Upper lobe of left lung (tissue), 6 donors: ENCODE measurements around the gene TSC22D1. TPM values are rescaled to one million over a fixed set of nuclear protein-coding genes. Genes with fewer than 3 reads are reported as not detected.

Experiments used
- ATAC-seq, 2 donors: fragments of 200-7000 bp; cut with Tn5 transposase; one replicate each; pipeline ENCODE4 v1.9.1; 2022; ENCODE audit warnings: mild to moderate bottlenecking in 2 of 2, moderate library complexity in 2 of 2; ENCODE audit not compliant: low FRiP score in 2 of 2
- DNase-seq, 2 donors: peaks; one replicate each; pipeline ENCODE4 v3.0.0-alpha.2; 2019 to 2020
- H3K27ac ChIP-seq, 4 donors: fragments of 200-600 bp; sonication (generic); one replicate each; pipeline ENCODE4 v1.5.1; 2016 to 2019
- H3K27me3 ChIP-seq, 4 donors: fragments of 200-600 bp; sonication (generic); one replicate each; pipeline ENCODE4 v1.5.1; 2017 to 2019
- H3K36me3 ChIP-seq, 4 donors: fragments of 200-600 bp; sonication (generic); one replicate each; pipeline ENCODE4 v1.5.1; 2016 to 2019
- H3K4me1 ChIP-seq, 4 donors: fragments of 200-600 bp; sonication (generic); one replicate each; pipeline ENCODE4 v1.5.1; 2018 to 2019
- H3K4me3 ChIP-seq, 4 donors: fragments of 200-600 bp; sonication (generic); one replicate each; pipeline ENCODE4 v1.5.1; 2017 to 2019; ENCODE audit warnings: mild to moderate bottlenecking in 2 of 4, moderate library complexity in 1 of 4
- H3K9me3 ChIP-seq, 4 donors: fragments of 200-600 bp; sonication (generic); one replicate each; pipeline ENCODE4 v1.5.1; 2018 to 2019
- EP300 ChIP-seq, 4 donors: sonication (generic); formaldehyde crosslinking; IDR thresholded peaks; one replicate each; pipeline ENCODE4 v1.5.1; 2017; ENCODE audit warnings: antibody characterized with exemption in 4 of 4, control low read depth in 2 of 4
- POLR2A ChIP-seq, 4 donors: fragments of 450-650 bp; IDR thresholded peaks; one replicate each; pipeline ENCODE4 v1.5.1; 2016 to 2017; ENCODE audit warnings: antibody characterized with exemption in 4 of 4, mild to moderate bottlenecking in 2 of 4
- POLR2AphosphoS5 ChIP-seq, 2 donors: sonication (generic); formaldehyde crosslinking; IDR thresholded peaks; one replicate each; pipeline ENCODE4 v1.5.1; 2017; ENCODE audit warnings: antibody characterized with exemption in 2 of 2
- WGBS, 2 donors: methylation state at CpG; one replicate each; pipeline ENCODE4 v1.1.5; 2017 to 2018; 5-methylcytosine and 5-hydroxymethylcytosine counted together
- total RNA-seq, 6 donors: library from RNA; depleted of rRNA in 4 of 6; stranded (reverse); fragments of >200 nt in 4 of 6; gene quantifications; one replicate each; pipeline versions ENCODE4 v1.1.0 to v1.2.1, GENCODE V29; 2016 to 2021
- TF ChIP-seq, protein P1 (sequence below), 6 experiments: fragments of 450-650 bp in 4 of 6; fragments of 200-600 bp in 2 of 6; sonication (generic) in 2 of 6; IDR thresholded peaks; one replicate each; pipeline ENCODE4 v1.5.1; 2016 to 2019; ENCODE audit warnings: antibody characterized with exemption in 6 of 6
- donor health status: DM: no; HTN: no; CAD: no; lungs with moderate emphysema.
- donor health status: DM: no; HTN: yes; CAD: no; lungs with severe emphysema.

Gene TSC22D1
- total RNA-seq, 6 donors from 2014 or later, result 66.0 to 158 (median 115) TPM

DNA sequence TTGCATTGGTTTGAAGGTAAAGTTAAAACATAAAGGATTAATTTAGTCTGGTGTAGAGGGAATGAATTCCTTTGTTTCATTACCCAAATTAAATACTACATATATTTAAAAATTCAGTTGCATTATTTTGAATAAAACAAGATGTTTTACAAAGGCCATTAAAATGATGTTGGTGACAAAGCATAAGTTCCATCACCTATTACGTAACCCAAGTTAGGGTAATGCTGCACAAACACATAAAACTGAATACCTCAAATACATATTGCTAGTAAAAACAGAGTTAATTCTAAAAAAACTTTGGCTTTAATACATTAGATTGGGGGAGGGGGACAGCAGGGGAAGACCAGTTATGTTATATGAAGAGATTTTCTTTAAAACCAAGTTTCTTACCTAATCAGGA lies 122.2 kb downstream of the TSC22D1 start:
- peaks cover 0 to 8% (median 3%) of the 10 kb centered on the region in 4 donors for H3K4me1 ChIP-seq
- H3K9me3 ChIP-seq, result no peaks in the 10 kb centered on the region
- no peak for TF ChIP-seq EP300 (IDR thresholded peaks at IDR 0.05)
- TF ChIP-seq, protein P1, sequence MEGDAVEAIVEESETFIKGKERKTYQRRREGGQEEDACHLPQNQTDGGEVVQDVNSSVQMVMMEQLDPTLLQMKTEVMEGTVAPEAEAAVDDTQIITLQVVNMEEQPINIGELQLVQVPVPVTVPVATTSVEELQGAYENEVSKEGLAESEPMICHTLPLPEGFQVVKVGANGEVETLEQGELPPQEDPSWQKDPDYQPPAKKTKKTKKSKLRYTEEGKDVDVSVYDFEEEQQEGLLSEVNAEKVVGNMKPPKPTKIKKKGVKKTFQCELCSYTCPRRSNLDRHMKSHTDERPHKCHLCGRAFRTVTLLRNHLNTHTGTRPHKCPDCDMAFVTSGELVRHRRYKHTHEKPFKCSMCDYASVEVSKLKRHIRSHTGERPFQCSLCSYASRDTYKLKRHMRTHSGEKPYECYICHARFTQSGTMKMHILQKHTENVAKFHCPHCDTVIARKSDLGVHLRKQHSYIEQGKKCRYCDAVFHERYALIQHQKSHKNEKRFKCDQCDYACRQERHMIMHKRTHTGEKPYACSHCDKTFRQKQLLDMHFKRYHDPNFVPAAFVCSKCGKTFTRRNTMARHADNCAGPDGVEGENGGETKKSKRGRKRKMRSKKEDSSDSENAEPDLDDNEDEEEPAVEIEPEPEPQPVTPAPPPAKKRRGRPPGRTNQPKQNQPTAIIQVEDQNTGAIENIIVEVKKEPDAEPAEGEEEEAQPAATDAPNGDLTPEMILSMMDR (IDR thresholded peaks at IDR 0.05), result no peak
- no peak for TF ChIP-seq POLR2A (IDR thresholded peaks at IDR 0.05)
- no peak for TF ChIP-seq POLR2AphosphoS5 (IDR thresholded peaks at IDR 0.05)
- no peaks in the 10 kb centered on the region for H3K36me3 ChIP-seq
- no peaks in the 10 kb centered on the region for H3K27me3 ChIP-seq
- H3K27ac ChIP-seq, result no peak overlapping the region
- DNase-seq (no peak), ATAC-seq (no peak)
- H3K4me3 ChIP-seq, result no peak overlapping the region
- WGBS, 2 donors, result 100% methylated on average over 1 of the region's 1 CpG

DNA sequence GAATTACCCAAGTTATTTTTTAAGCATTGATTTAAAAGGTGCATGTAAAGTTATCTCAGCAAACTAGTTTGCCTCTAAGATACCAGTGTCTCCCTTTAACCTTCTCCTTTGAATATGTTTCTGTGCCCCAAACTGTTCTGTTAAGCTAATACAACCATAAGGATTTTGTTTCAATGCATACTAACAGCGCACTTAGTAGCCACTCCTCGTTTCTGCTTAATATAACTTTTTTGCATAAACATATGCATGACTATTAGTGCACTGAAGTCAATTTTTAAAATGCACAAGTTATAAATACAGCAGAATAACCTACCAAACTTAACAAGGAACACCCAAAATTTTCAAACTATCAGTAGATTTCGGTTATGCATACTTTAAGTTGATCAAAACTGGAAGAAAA lies 123.1 kb downstream of the TSC22D1 start:
- Histone ChIP-seq H3K4me3 (no peak overlapping the region), H3K4me1 (peaks cover 0 to 4% (median under 1%) of the 10 kb centered on the region in 4 donors), H3K9me3 (no peaks in the 10 kb centered on the region), H3K27ac (no peak overlapping the region), H3K27me3 (no peaks in the 10 kb centered on the region), H3K36me3 (no peaks in the 10 kb centered on the region)
- ATAC-seq (no peak), DNase-seq (no peak)
- TF ChIP-seq POLR2AphosphoS5 (IDR thresholded peaks at IDR 0.05) (no peak), EP300 (IDR thresholded peaks at IDR 0.05) (no peak), POLR2A (IDR thresholded peaks at IDR 0.05) (no peak)
- TF ChIP-seq, protein P1 (IDR thresholded peaks at IDR 0.05), result no peak
- WGBS, 2 donors, result 93 to 94% methylated on average over 3 of the region's 3 CpGs

DNA sequence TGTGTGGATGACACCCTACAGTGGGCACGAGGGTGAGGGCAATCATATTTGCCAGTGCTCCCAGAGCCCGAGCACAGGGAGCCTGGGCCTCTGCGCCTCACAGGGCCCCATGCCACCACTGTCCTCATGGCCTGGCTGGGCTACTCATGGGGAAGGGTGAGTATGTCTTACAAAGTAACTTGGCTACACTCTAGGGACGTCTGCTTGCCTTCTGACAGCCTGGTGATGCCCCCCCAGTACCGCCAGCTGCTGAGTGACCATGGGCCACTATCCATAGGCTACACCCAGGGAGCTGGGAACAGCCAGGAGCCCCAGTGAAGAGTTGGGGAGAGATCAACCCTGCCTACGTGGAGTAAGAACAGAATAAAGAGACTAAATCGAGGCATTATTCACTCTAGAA lies 123.7 kb downstream of the TSC22D1 start:
- no peak overlapping the region for H3K4me3 ChIP-seq
- WGBS, 2 donors, result 95 to 96% methylated on average over 3 to 7 of the region's 7 CpGs
- peak in 1 of 2 donors; percentile 65 for ATAC-seq
- H3K4me1 ChIP-seq, result no peaks in the 10 kb centered on the region
- peak in 1 of 2 donors; percentile 26 for DNase-seq
- H3K9me3 ChIP-seq, result no peaks in the 10 kb centered on the region
- H3K27ac ChIP-seq, result no peak overlapping the region
- no peak for TF ChIP-seq POLR2A (IDR thresholded peaks at IDR 0.05)
- TF ChIP-seq POLR2AphosphoS5 (IDR thresholded peaks at IDR 0.05), result no peak
- no peak for TF ChIP-seq EP300 (IDR thresholded peaks at IDR 0.05)
- TF ChIP-seq, protein P1 (IDR thresholded peaks at IDR 0.05), result no peak
- no peaks in the 10 kb centered on the region for H3K36me3 ChIP-seq
- H3K27me3 ChIP-seq, result no peaks in the 10 kb centered on the region

DNA sequence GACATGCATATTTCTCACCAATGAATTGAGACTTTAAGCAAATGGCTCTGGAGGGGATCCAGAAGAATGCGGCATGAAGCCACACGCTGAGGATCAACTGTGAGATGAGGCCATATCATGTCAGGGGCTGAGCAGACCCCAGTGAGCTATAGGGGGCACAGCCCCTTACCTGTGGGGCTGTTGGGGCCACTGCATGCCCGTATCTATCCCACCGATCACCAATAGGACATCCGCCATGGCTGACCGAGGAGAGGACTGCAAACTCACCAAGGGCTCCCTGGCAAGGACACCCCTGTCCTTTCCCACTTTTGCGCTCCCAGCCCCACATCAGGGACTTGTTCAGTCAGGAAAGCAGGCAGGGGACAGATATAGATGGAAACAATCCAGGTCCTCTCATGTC lies 124.5 kb downstream of the TSC22D1 start:
- no peak for DNase-seq
- H3K4me3 ChIP-seq, result no peak overlapping the region
- no peaks in the 10 kb centered on the region for H3K4me1 ChIP-seq
- H3K36me3 ChIP-seq, result no peaks in the 10 kb centered on the region
- 87 to 92% methylated on average over 4 to 7 of the region's 7 CpGs for WGBS, 2 donors
- TF ChIP-seq EP300 (IDR thresholded peaks at IDR 0.05) (no peak), POLR2A (IDR thresholded peaks at IDR 0.05) (no peak), POLR2AphosphoS5 (IDR thresholded peaks at IDR 0.05) (no peak)
- TF ChIP-seq, protein P1 (IDR thresholded peaks at IDR 0.05), result no peak
- no peaks in the 10 kb centered on the region for H3K27me3 ChIP-seq
- H3K27ac ChIP-seq, result peak overlapping the region in 1 of 4 donors; percentile 35
- no peaks in the 10 kb centered on the region for H3K9me3 ChIP-seq
- ATAC-seq, result no peak

DNA sequence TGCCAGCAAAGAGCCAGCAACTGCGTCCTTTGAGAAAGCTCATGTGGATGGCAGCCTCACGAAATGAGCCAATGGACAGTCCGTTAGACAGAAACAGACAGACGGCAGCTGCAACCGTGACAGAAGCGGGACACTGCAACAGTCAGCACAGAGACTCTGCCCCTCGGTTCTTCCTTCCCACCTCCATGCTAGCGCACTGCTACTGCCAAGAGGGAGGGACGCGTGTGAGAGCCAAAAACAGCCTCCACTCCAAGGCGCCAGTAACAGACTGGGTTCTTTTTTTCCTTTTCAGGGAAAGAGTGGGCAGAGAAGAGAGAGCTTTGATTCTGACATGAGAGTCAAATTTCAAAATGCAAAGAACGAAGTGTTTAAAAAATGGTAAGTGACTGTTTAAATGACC lies 125.0 kb downstream of the TSC22D1 start:
- TF ChIP-seq POLR2AphosphoS5 (IDR thresholded peaks at IDR 0.05) (no peak), EP300 (IDR thresholded peaks at IDR 0.05) (no peak), POLR2A (IDR thresholded peaks at IDR 0.05) (no peak)
- TF ChIP-seq, protein P1 (IDR thresholded peaks at IDR 0.05), result no peak
- WGBS, 2 donors, result 84 to 92% methylated on average over 12 of the region's 12 CpGs
- no peak for DNase-seq
- Histone ChIP-seq H3K27me3 (no peaks in the 10 kb centered on the region), H3K36me3 (no peaks in the 10 kb centered on the region), H3K27ac (no peak overlapping the region), H3K4me3 (no peak overlapping the region), H3K4me1 (no peaks in the 10 kb centered on the region), H3K9me3 (no peaks in the 10 kb centered on the region)
- peak in 1 of 2 donors; percentile 39 for ATAC-seq
